Fibroblast of peridontal ligament (primary cell): Measurements from ENCODE around the gene WRNIP1.
A peak's percentile ranks its signal among the peaks of the same experiment; 100 is the strongest.

Source experiments
- DNase-seq: peaks from one replicate; pipeline ENCODE4 v3.0.0-alpha.2; 2010; ENCODE audit errors: extremely low read depth

The WRNIP1 gene

DNA sequence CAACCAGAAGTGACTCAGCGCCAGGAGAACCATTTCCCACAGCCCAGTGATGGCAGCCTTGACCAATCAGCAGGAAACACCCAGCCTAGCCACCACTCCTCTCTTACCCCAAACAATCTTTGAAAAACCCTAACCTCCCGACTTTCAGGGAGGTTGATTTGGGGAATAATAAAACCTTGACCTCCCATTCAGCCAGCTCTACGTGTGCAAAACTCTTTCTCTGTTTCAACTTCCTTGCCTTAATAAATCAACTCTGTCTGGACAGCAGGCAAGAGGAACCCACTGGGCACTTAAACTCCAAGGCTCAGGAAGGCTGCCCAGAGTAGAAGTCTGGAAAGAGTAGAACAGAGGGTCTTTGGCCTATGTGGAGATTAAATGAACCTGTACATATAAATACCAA lies 41.5 kb downstream of the WRNIP1 start:
- DNase-seq, result no peak

DNA sequence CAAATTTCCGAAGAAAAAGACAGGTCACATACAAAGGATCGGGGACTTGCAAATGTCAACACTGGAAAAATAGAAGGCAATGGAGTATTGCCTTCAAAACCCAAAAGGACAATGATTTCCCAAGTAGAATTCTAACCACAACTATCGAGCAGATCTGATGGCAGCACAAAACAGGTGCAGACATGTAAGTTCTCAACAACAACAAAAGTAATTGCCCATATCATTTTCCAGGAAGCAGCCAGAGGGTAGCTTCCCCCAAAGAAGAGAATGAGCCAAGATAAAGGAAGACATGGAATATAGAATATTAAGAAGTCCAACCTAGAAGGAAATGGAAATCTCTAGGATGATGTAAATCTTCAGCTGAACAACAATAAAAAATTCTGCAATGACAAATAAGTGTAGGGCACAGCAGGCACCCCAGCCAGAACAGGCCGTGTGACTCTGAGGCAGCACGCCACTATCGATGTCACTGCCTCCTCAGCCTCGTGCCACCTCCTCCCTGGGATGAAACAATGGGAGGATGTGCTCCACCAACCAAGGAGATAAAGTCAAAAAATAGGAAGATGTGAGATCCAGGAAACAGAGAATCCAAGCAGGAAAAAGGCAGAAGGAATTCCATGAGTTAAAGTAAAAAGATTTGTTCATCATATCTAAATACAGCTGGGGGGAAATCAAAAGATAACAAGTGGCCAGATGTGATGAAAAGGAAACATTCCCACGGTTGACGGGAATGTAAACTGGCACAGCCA lies 42.3 kb downstream of the WRNIP1 start:
- no peak for DNase-seq

DNA sequence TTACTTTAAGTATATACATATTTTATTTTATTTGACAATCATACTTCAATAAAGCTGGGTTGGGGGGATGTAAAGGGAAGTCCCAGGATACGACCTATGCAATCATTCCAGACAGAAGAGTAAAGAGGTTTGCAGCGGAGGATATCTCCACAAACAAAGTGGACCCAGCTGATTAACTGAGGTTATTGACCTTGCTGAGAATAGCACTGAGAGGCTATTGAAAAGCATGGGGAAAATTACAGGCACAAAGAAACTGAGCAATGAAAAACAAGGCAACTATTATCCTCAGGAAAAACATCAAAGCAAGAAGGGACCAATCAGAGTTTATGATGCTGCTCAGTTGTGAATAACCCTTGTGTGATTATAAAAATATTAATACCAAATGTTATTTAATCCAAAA lies 43.8 kb downstream of the WRNIP1 start:
- no peak for DNase-seq

- no peak for DNase-seq
Observed at GRCh38 chr6:2810092-2810671, 45.0 kb downstream of the WRNIP1 start.

GRCh38 chr6:2812695-2813094 lies 47.5 kb downstream of the WRNIP1 start:
- DNase-seq, result no peak

GRCh38 chr6:2816158-2816557 lies 51.0 kb downstream of the WRNIP1 start:
- no peak for DNase-seq

DNA sequence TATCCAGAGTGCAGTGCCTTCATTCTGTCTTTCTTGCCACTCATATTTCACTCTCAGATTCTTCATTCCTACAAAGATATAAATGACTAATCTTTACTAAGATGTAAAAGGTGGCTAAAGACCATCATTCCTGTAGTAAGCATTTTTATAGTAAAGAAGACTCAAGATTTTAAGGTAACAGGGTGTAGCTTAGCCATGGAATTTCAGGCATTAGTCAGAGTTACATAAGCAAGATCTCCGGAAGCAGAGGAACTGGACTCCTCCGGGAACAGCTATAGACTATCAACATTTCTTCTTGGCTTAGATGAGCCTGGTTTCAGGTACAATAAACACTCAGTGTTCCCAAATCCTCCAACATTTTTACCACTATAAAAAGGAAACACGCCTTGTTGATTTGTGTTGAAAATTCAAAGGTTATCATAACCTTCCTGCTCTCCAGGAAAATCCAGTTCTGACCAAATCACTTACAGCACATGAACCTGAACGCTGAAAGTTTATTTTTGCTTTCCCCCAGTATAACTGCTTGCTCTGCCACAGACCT lies 52.8 kb downstream of the WRNIP1 start:
- DNase-seq, result peak; percentile 56

- peak; percentile 64 for DNase-seq
Observed at GRCh38 chr6:2818593-2818992, 53.4 kb downstream of the WRNIP1 start.

GRCh38 chr6:2819115-2819514 lies 53.9 kb downstream of the WRNIP1 start:
- no peak for DNase-seq

GRCh38 chr6:2819978-2820377 lies 54.8 kb downstream of the WRNIP1 start:
- no peak for DNase-seq

GRCh38 chr6:2820415-2820814 lies 55.2 kb downstream of the WRNIP1 start:
- no peak for DNase-seq

- no peak for DNase-seq
Observed at GRCh38 chr6:2821554-2821953, 56.4 kb downstream of the WRNIP1 start.

DNA sequence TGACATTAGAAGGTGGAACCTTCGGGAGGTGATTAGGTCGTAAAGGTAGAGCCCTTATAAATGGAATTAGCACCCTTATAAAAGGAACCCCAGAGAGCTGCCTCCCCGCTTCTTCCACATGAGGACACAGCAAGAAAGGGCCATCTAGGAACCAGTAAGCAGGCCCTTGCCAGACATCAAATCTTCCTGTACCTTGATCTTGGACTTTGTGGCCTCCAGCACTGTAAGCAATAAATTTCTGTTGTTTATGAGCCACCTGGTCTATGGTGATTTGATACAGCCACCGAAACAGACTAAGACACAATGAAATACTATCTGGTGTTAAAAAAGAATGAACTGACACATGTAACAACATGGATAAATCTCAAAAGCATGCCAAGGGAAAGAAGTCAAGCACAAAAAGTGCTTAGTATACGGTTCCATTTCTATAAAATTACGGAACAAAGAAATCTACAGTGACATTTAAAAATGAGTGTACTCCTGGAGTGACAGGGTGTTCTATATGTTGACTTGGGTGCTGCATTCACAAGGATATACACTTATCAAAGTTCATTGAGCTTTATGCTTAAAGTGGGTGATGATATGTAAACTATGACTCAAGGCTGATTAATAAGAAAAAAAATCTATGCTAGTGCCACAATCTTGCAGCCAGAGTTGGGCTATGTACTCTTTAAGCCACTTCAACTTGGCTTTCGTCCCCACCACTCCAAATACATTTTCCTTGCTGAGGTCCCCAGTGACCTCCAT lies 58.1 kb downstream of the WRNIP1 start:
- DNase-seq, result no peak

- DNase-seq, result no peak
Observed at GRCh38 chr6:2826131-2826530, 60.9 kb downstream of the WRNIP1 start.

DNA sequence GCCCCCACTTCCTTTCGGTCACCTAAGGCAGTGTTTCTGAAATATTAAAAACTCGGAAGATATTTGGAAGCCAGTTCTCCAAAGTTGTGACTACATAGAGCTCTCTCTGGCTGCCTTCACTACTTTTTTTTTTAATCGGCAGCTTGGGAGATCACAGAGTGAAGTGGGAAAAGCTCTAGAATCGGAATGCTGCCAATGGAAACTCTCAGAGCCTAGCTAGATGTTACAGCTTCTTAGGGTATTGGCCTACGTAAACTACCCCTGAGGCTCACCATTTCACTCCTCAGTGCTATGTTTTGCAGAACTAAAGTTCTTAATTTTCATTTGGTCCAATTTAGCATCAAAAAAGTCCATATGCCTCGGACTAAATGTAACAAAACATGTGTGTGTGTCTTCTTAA lies 61.9 kb downstream of the WRNIP1 start:
- no peak for DNase-seq

DNA sequence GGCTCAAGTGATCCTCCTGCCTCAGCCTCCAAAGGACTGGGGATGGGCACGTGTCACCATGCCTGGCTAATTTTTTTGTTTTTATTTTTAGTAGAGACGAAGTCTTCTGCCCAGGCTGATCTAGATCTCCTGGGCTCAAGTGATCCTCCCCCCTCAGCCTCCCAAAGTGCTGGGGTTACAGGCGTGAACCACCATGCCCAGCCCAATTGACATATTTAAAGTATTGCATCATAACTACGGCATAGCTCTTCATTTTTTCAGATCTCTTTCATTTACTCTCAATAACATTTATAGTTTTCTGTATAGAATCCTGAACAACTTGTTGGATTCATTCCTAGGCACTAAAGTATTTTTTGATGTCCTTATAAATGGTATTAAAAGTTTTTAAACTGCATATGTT lies 63.4 kb downstream of the WRNIP1 start:
- no peak for DNase-seq

- no peak for DNase-seq
Observed at GRCh38 chr6:2829253-2829652, 64.1 kb downstream of the WRNIP1 start.

- no peak for DNase-seq
Observed at GRCh38 chr6:2830183-2830582, 65.0 kb downstream of the WRNIP1 start.

- no peak for DNase-seq
Observed at GRCh38 chr6:2831392-2831791, 66.2 kb downstream of the WRNIP1 start.

GRCh38 chr6:2834262-2834661 lies 69.1 kb downstream of the WRNIP1 start:
- DNase-seq, result no peak
